ENCODE results near the gene CASKIN1. TPM values are rescaled to one million over a fixed set of nuclear protein-coding genes. Genes with fewer than 3 reads are reported as not detected.

CASKIN1 gene
- total and polyA plus RNA-seq, 4 donors = under 0.01 to 0.17 (median 0.09) TPM; not detected in 1

DNA sequence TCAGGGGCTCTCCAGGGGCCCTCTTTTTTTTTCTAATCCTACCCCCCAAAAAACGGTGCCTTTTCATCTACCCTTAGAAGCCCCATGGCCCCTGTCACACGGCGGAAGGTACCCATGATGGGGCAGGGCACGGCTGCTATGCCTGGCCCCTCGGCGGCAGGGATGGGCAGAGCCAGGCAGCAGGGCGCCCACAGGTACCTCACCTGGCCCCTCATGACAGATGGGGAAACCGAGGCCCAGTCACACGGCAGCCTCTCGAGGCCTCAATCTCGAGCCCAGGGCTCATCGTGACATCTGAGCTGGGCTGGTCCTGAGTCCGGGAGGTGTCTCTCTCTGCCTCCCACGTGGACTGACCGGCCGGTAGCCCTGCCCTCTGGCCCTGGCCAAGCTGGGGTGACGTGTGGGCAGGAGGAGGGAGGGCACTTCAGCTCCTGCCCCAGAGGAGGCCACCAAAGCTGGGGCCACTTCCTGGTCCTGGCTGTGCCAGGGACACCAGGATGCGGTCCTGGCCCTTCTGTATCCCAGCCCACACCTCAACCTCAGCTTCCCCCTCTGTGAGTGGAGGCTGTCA is 29.3 kb downstream of the CASKIN1 start:
- no peaks in the 10 kb centered on the region for H3K27me3 ChIP-seq (ENCODE audit: control insufficient read depth in 4 of 4, insufficient read depth in 4 of 4, low read length in 3 of 4)
- no peak overlapping the region for H3K4me3 ChIP-seq (ENCODE audit: low read depth in 1 of 3, low read length in 3 of 3)
- no peak overlapping the region for H3K9ac ChIP-seq (ENCODE audit: low read depth in 1 of 2, low read length in 2 of 2)
- H3K4me1 ChIP-seq (ENCODE audit: control insufficient read depth in 4 of 4, insufficient read depth in 4 of 4, low read length in 3 of 4) = peaks cover 12 to 33% (median 22%) of the 10 kb centered on the region in 4 donors
- no peak overlapping the region for H3K27ac ChIP-seq (ENCODE audit: low read depth in 1 of 2, low read length in 2 of 2)
- peaks cover 0 to 22% (median 7%) of the 10 kb centered on the region in 4 donors for H3K36me3 ChIP-seq (ENCODE audit: control insufficient read depth in 4 of 4, insufficient read depth in 3 of 4, low read depth in 1 of 4, low read length in 3 of 4)
- TF ChIP-seq, protein P1, sequence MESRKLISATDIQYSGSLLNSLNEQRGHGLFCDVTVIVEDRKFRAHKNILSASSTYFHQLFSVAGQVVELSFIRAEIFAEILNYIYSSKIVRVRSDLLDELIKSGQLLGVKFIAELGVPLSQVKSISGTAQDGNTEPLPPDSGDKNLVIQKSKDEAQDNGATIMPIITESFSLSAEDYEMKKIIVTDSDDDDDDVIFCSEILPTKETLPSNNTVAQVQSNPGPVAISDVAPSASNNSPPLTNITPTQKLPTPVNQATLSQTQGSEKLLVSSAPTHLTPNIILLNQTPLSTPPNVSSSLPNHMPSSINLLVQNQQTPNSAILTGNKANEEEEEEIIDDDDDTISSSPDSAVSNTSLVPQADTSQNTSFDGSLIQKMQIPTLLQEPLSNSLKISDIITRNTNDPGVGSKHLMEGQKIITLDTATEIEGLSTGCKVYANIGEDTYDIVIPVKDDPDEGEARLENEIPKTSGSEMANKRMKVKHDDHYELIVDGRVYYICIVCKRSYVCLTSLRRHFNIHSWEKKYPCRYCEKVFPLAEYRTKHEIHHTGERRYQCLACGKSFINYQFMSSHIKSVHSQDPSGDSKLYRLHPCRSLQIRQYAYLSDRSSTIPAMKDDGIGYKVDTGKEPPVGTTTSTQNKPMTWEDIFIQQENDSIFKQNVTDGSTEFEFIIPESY (IDR thresholded peaks at IDR 0.05) = no peak
- TF ChIP-seq, protein P2, sequence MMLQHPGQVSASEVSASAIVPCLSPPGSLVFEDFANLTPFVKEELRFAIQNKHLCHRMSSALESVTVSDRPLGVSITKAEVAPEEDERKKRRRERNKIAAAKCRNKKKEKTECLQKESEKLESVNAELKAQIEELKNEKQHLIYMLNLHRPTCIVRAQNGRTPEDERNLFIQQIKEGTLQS (IDR thresholded peaks at IDR 0.05) = no peak
- TF ChIP-seq GABPA (IDR thresholded peaks at IDR 0.05 in 1 of 2, conservative IDR thresholded peaks at IDR 0.05 in 1 of 2) (no peak), NR2F2 (IDR thresholded peaks at IDR 0.05) (no peak), FOXA2 (IDR thresholded peaks at IDR 0.05) (no peak), RXRA (IDR thresholded peaks at IDR 0.05) (no peak), REST (IDR thresholded peaks at IDR 0.05) (no peak), YY1 (IDR thresholded peaks at IDR 0.05) (no peak), SP1 (IDR thresholded peaks at IDR 0.05) (no peak), HNF4A (conservative IDR thresholded peaks at IDR 0.05) (no peak), JUND (IDR thresholded peaks at IDR 0.05) (no peak), TAF1 (conservative IDR thresholded peaks at IDR 0.05) (no peak), CTCF (IDR thresholded peaks at IDR 0.05; ENCODE audit: low read depth, low read length, missing input control) (no peak), HNF4G (IDR thresholded peaks at IDR 0.05) (no peak), RAD21 (IDR thresholded peaks at IDR 0.05) (no peak), EGR1 (IDR thresholded peaks at IDR 0.05; ENCODE audit: low read depth in 2 of 2) (no peak)
- TF ChIP-seq, protein P3, sequence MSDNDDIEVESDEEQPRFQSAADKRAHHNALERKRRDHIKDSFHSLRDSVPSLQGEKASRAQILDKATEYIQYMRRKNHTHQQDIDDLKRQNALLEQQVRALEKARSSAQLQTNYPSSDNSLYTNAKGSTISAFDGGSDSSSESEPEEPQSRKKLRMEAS (IDR thresholded peaks at IDR 0.05) = no peak
- no peaks in the 10 kb centered on the region for H3K9me3 ChIP-seq (ENCODE audit: control insufficient read depth in 4 of 4, low read length in 3 of 4)
- 71% methylated on average over 18 of the region's 18 CpGs for WGBS
- DNase-seq (ENCODE audit: low spot score) = no peak
